Body of pancreas (tissue), 4 donors: ENCODE results near the gene PTDSS2. TPM values are rescaled to one million over a fixed set of nuclear protein-coding genes. Genes with fewer than 3 reads are reported as not detected.

Experiments
- ATAC-seq: fragments of 150-250 bp; one replicate; pipeline ENCODE4 v1.9.1; 2016
- DNase-seq, 4 donors: peaks; one replicate each; pipeline ENCODE4 v3.0.0-alpha.2; 2019
- H3K27ac ChIP-seq, 4 donors: fragments of 200-600 bp; sonication (generic); 1 replicate in 3 of 4; 2 replicates in 1 of 4; pipeline versions ENCODE4 v1.5.1 to v1.6.1; 2016 to 2019; ENCODE audit warnings: mild to moderate bottlenecking in 1 of 4, mixed read lengths in 1 of 4, moderate library complexity in 1 of 4
- H3K27me3 ChIP-seq, 2 donors: fragments of 200-600 bp; sonication (generic); one replicate each; pipeline ENCODE4 v1.6.0; 2016; ENCODE audit warnings: mild to moderate bottlenecking in 1 of 2
- H3K36me3 ChIP-seq, 2 donors: fragments of 200-600 bp; sonication (generic); replicated peaks in 1 of 2; 2 replicates each; pipeline ENCODE4 v1.5.1; 2016; ENCODE audit warnings: low read depth in 2 of 2; ENCODE audit not compliant: insufficient read depth in 1 of 2
- H3K4me1 ChIP-seq: fragments of 200-600 bp; sonication (generic); one replicate; pipeline ENCODE4 v1.6.0; 2016
- H3K4me3 ChIP-seq, 2 donors: fragments of 200-600 bp; sonication (generic); 1 replicate in 1 of 2; 2 replicates in 1 of 2; pipeline ENCODE4 v1.5.1; 2016 to 2019
- H3K9me3 ChIP-seq, 3 donors: fragments of 200-600 bp; sonication (generic); 1 replicate in 2 of 3; 2 replicates in 1 of 3; pipeline ENCODE4 v1.5.1; 2016
- POLR2A ChIP-seq, 3 donors: fragments of 450-650 bp; IDR thresholded peaks; one replicate each; pipeline ENCODE4 v1.6.1; 2016; ENCODE audit warnings: antibody characterized with exemption in 3 of 3, mild to moderate bottlenecking in 2 of 3
- WGBS, 2 donors: methylation state at CpG; one replicate each; pipeline ENCODE4 v1.1.5; 2017; 5-methylcytosine and 5-hydroxymethylcytosine counted together
- intact Hi-C: fragments of 100-400 bp; cut with DNase I; formaldehyde crosslinking; loops from one replicate; pipeline ENCODE4 v1.15.1; 2023
- total RNA-seq, 2 donors: library from RNA; depleted of rRNA; stranded (reverse); fragments of >200 nt; gene quantifications; one replicate each; pipeline ENCODE4 v1.1.0, GENCODE V29; 2016
- TF ChIP-seq, protein P1 (sequence below), 7 experiments: fragments of 450-650 bp in 4 of 7; fragments of 200-600 bp in 3 of 7; sonication (generic) in 3 of 7; IDR thresholded peaks; one replicate each; pipeline ENCODE4 v1.5.1; 2016 to 2019; ENCODE audit warnings: antibody characterized with exemption in 7 of 7

PTDSS2 gene
- total RNA-seq, 2 donors from 2014 or later: 17.4 to 93.3 TPM

DNA sequence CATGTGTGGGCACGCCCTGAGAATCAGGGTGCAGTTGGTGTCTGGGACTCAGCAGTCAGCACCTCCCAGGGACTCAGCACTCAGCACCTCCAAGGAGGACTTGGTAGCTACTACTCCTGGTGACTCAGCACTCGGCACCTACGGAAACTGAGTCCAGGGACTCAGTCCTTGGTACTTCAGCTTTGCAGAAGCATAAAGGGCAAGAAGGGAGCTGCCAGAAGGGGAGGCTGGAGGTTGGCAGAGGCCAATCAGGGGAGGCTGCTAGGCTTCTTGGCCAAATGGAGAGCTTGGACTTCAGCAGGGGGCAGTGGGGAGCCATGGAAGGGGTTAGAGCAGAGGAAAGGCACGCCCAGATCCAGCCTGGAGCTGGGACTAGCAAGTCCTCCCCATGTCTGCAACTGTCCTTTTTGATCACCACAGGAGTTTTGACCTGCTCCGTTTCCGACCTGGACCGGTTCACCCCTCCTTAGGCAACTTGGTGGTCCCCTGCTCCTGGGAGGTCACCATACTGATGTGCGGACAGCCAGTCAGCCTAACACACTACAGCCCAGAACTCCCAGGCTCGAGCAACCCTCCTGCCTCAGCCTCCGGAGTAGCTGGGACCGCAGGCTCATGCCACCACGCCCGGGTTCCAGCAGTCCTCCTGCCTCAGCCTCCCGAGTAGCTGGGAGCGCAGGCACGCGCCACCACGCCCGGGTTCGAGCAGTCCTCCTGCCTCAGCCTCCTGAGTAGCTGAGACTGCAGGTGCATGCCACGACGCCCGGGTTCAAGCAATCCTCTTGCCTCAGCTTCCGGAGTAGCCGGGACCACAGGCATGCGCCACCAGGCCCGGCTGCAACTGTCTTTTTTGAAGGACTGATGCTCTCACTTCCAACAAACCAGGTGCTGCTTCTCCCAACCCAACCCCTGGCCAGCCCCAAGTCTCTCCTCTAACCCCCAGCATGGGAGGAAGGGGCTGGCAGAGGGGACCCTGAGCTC is 9.7 kb upstream of the PTDSS2 start:
- Histone ChIP-seq H3K4me1 (peaks cover 20% of the 10 kb centered on the region), H3K27me3 (no peaks in the 10 kb centered on the region), H3K9me3 (no peaks in the 10 kb centered on the region), H3K36me3 (no peaks in the 10 kb centered on the region), H3K27ac (no peak overlapping the region), H3K4me3 (no peak overlapping the region)
- ATAC-seq (no peak), DNase-seq (no peak)
- TF ChIP-seq, protein P1, sequence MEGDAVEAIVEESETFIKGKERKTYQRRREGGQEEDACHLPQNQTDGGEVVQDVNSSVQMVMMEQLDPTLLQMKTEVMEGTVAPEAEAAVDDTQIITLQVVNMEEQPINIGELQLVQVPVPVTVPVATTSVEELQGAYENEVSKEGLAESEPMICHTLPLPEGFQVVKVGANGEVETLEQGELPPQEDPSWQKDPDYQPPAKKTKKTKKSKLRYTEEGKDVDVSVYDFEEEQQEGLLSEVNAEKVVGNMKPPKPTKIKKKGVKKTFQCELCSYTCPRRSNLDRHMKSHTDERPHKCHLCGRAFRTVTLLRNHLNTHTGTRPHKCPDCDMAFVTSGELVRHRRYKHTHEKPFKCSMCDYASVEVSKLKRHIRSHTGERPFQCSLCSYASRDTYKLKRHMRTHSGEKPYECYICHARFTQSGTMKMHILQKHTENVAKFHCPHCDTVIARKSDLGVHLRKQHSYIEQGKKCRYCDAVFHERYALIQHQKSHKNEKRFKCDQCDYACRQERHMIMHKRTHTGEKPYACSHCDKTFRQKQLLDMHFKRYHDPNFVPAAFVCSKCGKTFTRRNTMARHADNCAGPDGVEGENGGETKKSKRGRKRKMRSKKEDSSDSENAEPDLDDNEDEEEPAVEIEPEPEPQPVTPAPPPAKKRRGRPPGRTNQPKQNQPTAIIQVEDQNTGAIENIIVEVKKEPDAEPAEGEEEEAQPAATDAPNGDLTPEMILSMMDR (IDR thresholded peaks at IDR 0.05): no peak
- TF ChIP-seq POLR2A (IDR thresholded peaks at IDR 0.05): no peak
- 86 to 89% methylated on average over 8 to 27 of the region's 27 CpGs for WGBS, 2 donors
- intact Hi-C loops: no loop called here

DNA sequence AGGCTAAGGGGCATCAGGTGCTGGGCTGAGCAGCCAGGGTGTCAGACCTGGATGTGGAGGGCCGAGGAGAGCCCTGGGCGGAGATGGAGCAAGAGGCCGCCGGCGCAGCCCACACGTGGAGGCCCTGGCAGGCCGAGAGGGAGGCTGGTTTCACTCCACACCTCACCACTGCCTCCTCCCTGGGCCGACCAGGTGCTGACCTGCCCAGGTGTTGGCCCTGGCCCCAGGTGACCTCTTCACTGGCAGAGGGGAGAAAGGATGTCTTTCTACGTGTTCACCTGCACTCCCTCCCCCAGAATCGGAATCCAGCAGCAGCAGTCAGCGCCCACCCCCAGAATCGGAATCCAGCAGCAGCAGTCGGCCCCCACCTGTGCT is 9.0 kb upstream of the PTDSS2 start:
- intact Hi-C loops: no loop called here
- peak; percentile 5 for ATAC-seq
- 46 to 60% methylated on average over 2 to 13 of the region's 13 CpGs for WGBS, 2 donors
- no peaks in the 10 kb centered on the region for H3K27me3 ChIP-seq
- H3K27ac ChIP-seq: no peak overlapping the region
- H3K4me3 ChIP-seq: peak overlapping the region; percentile 9 to 49
- H3K4me1 ChIP-seq: peaks cover 20% of the 10 kb centered on the region
- H3K9me3 ChIP-seq: no peaks in the 10 kb centered on the region
- TF ChIP-seq, protein P1 (IDR thresholded peaks at IDR 0.05): no peak
- TF ChIP-seq POLR2A (IDR thresholded peaks at IDR 0.05): no peak
- peak in 1 of 4 donors; percentile 39 for DNase-seq
- no peaks in the 10 kb centered on the region for H3K36me3 ChIP-seq

DNA sequence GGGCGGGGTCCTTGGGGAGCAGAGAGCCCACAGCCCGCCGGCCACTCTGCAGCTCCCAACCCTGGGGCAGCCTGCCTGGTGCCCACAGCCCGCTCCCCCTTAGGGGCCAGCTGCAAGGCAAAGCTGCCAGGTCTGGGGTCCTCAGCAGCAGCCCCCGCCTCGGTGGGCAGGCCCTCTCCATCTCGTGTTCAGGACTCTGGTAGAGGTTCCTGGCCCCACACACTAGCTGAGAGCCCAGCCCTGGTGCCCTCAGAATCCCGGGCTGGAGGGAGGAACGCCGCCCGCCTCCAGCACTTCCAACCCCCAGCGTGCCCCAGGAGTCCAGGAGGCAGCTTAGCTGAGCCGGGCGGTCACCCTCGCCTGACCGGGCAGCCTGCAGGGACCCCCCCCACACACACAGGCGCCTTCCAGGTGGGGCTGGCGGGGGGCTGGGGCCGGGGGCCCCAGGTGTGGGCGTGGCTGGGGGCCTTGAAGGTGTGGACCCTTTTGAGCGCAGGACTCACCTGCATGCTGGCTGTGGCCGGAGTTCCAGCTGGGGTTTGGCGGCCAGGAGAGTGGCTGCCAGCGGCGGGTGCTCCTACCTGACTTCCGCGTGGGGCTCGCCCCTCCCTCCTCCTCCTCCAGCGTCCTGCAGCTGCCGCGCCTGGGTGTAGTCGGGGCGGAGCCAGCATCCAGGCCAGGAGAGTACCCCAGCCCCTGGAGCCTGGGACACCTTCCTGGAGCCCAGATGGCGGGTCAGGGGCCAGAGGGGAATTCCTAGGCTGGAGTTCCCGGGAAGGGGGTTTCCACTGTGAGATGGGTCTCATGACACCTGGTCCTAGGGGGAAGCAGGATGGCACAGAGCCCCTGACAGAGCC is 8.4 kb upstream of the PTDSS2 start, which contains the start of gene ANO9:
Gene ANO9 (minus strand): TSS at position 594 of the 857 bp plus-strand sequence. CDS start 85 bp downstream, at position 509.
- TF ChIP-seq, protein P1 (IDR thresholded peaks at IDR 0.05): no peak
- TF ChIP-seq POLR2A (IDR thresholded peaks at IDR 0.05): peak in 2 of 3 donors; percentile 24 to 31
- intact Hi-C loops: no loop called here
- peak; percentile 75 to 83 (median 82) for DNase-seq
- no peaks in the 10 kb centered on the region for H3K9me3 ChIP-seq
- H3K27me3 ChIP-seq: no peaks in the 10 kb centered on the region
- peak within 1 kb of the TSS in 3 of 4 donors; percentile 17 to 32 (median 24) for H3K27ac ChIP-seq
- H3K4me1 ChIP-seq: peaks cover 20% of the 10 kb centered on the region
- peak within 1 kb of the TSS; percentile 9 to 49 for H3K4me3 ChIP-seq
- WGBS, 2 donors: 0 to 11% methylated on average over 2 to 35 of the region's 35 CpGs
- peak; percentile 80 for ATAC-seq
- no peaks in the 10 kb centered on the region for H3K36me3 ChIP-seq

DNA sequence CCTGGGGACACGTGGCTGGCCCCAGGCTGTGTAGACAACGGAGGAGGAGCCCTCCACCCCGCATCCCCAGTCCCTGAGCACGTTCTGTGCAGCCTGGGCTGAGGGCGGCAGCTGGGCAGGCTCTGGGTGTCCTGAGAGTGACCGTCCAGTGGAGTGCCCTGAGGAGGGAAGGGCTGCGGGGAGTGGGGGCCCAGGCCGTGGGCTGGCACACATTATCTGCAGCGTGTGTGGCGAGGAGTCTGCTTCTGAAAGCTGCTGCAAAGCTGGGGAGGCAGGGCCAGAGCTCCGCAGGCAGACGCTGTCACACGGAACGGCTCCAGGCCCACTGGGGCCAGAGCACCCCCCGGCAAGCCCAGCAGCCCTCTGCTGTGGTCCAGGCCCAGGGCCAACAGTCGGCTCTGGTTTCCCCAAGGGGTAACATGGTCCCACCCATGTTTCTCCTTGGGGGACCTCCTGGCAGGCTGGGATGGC is 7.4 kb upstream of the PTDSS2 start:
- intact Hi-C loops: no loop called here
- no peak for ATAC-seq
- 52% methylated on average over 16 of the region's 16 CpGs; no CpG with 5 or more reads in 1 of the 2 donors for WGBS, 2 donors
- no peak overlapping the region for H3K4me3 ChIP-seq
- DNase-seq: no peak
- no peaks in the 10 kb centered on the region for H3K27me3 ChIP-seq
- TF ChIP-seq, protein P1 (IDR thresholded peaks at IDR 0.05): no peak
- TF ChIP-seq POLR2A (IDR thresholded peaks at IDR 0.05): no peak
- peaks cover 22% of the 10 kb centered on the region for H3K4me1 ChIP-seq
- H3K27ac ChIP-seq: no peak overlapping the region
- no peaks in the 10 kb centered on the region for H3K9me3 ChIP-seq
- H3K36me3 ChIP-seq: no peaks in the 10 kb centered on the region
